Suprapubic skin (tissue), 4 donors: ENCODE results near the gene CGB8. TPM values are rescaled to one million over a fixed set of nuclear protein-coding genes. Genes with fewer than 3 reads are reported as not detected.
"Not testable (repeated sequence)": the region's sequence is repeated elsewhere in the genome, so short reads cannot be mapped to it uniquely, and the experiment has no call there.

Source experiments
- DNase-seq, 2 donors: peaks; one replicate each; pipeline ENCODE4 v3.0.0-alpha.2; 2019; ENCODE audit warnings: low spot score in 2 of 2
- H3K27ac ChIP-seq: fragments of 200-600 bp; sonication (generic); one replicate; pipeline ENCODE4 v1.5.1; 2019
- H3K27me3 ChIP-seq: fragments of 200-600 bp; sonication (generic); one replicate; pipeline ENCODE4 v1.5.1; 2019
- H3K36me3 ChIP-seq: fragments of 200-600 bp; sonication (generic); one replicate; pipeline ENCODE4 v1.5.1; 2019
- H3K4me1 ChIP-seq: fragments of 200-600 bp; sonication (generic); one replicate; pipeline ENCODE4 v1.5.1; 2019
- H3K4me3 ChIP-seq: fragments of 200-600 bp; sonication (generic); one replicate; pipeline ENCODE4 v1.5.1; 2019; ENCODE audit warnings: mild to moderate bottlenecking
- H3K9me3 ChIP-seq: fragments of 200-600 bp; sonication (generic); one replicate; pipeline ENCODE4 v1.5.1; 2019
- CTCF ChIP-seq, 2 donors: fragments of 200-600 bp in 1 of 2; fragments of 450-650 bp in 1 of 2; sonication (generic) in 1 of 2; IDR thresholded peaks; one replicate each; pipeline ENCODE4 v1.5.1; 2016 to 2019; ENCODE audit warnings: antibody characterized with exemption in 2 of 2, mild to moderate bottlenecking in 1 of 2, moderate library complexity in 1 of 2
- EP300 ChIP-seq: sonication (generic); formaldehyde crosslinking; IDR thresholded peaks from one replicate; pipeline ENCODE4 v1.6.1; 2017; ENCODE audit warnings: antibody characterized with exemption
- POLR2A ChIP-seq, 2 donors: fragments of 450-650 bp; IDR thresholded peaks; one replicate each; pipeline ENCODE4 v1.6.1; 2017; ENCODE audit warnings: antibody characterized with exemption in 2 of 2, mild to moderate bottlenecking in 2 of 2, moderate library complexity in 2 of 2
- POLR2AphosphoS5 ChIP-seq, 3 donors: sonication (generic); formaldehyde crosslinking; IDR thresholded peaks; one replicate each; pipeline ENCODE4 v1.6.1; 2017; ENCODE audit warnings: antibody characterized with exemption in 3 of 3
- WGBS: methylation state at CpG from one replicate; pipeline ENCODE4 v1.1.5; 2018; 5-methylcytosine and 5-hydroxymethylcytosine counted together
- total RNA-seq, 4 donors: library from RNA; depleted of rRNA; stranded (reverse); fragments of >200 nt; gene quantifications; one replicate each; pipeline ENCODE4 v1.1.0, GENCODE V29; 2016

CGB8 gene
- total RNA-seq, 4 donors from 2014 or later, result not detected

- no peaks in the 10 kb centered on the region for H3K9me3 ChIP-seq
- TF ChIP-seq EP300, result no peak
- no peak for TF ChIP-seq POLR2AphosphoS5 (IDR thresholded peaks at IDR 0.05)
- no peak for TF ChIP-seq POLR2A (IDR thresholded peaks at IDR 0.05)
- no peak for TF ChIP-seq CTCF (IDR thresholded peaks at IDR 0.05)
- H3K27me3 ChIP-seq, result no peaks in the 10 kb centered on the region
- no peaks in the 10 kb centered on the region for H3K36me3 ChIP-seq
- 91% methylated on average over 4 of the region's 4 CpGs for WGBS
- no peak overlapping the region for H3K4me3 ChIP-seq
- H3K27ac ChIP-seq, result no peak overlapping the region
- no peak for DNase-seq
- no peaks in the 10 kb centered on the region for H3K4me1 ChIP-seq
These were observed 31.5 kb upstream of the CGB8 start for GRCh38 chr19:49080392-49080791.

- H3K4me3 ChIP-seq, H3K9me3 ChIP-seq, H3K36me3 ChIP-seq, DNase-seq, H3K27ac ChIP-seq: not testable (repeated sequence)
- peak; percentile 53 to 66 for TF ChIP-seq CTCF (IDR thresholded peaks at IDR 0.05)
- 27% methylated on average over 7 of the region's 9 CpGs for WGBS
- Histone ChIP-seq H3K4me1 (peaks cover 17% of the 10 kb centered on the region), H3K27me3 (peaks cover 46% of the 10 kb centered on the region)
These were observed 26.0 kb upstream of the CGB8 start for GRCh38 chr19:49074869-49075268.

- no peak overlapping the region for H3K4me3 ChIP-seq
- DNase-seq, result no peak
- H3K4me1 ChIP-seq, result peaks cover 17% of the 10 kb centered on the region
- 56% methylated on average over 23 of the region's 23 CpGs for WGBS
- TF ChIP-seq CTCF (IDR thresholded peaks at IDR 0.05), result no peak
- TF ChIP-seq POLR2A (IDR thresholded peaks at IDR 0.05), result no peak
- no peak for TF ChIP-seq POLR2AphosphoS5 (IDR thresholded peaks at IDR 0.05)
- no peak for TF ChIP-seq EP300
- H3K9me3 ChIP-seq, result no peaks in the 10 kb centered on the region
- no peak overlapping the region for H3K27ac ChIP-seq
- no peaks in the 10 kb centered on the region for H3K36me3 ChIP-seq
- H3K27me3 ChIP-seq, result peaks cover 53% of the 10 kb centered on the region
These were observed 24.8 kb upstream of the CGB8 start for GRCh38 chr19:49073514-49074378.

GRCh38 chr19:49071860-49072547 is 23.1 kb upstream of the CGB8 start:
- no peak for DNase-seq
- Histone ChIP-seq H3K27ac (no peak overlapping the region), H3K9me3 (no peaks in the 10 kb centered on the region), H3K36me3 (no peaks in the 10 kb centered on the region), H3K4me1 (peaks cover 17% of the 10 kb centered on the region), H3K27me3 (peaks cover 56% of the 10 kb centered on the region), H3K4me3 (peak overlapping the region; percentile 38)
- WGBS, result 7% methylated on average over 13 of the region's 93 CpGs
- TF ChIP-seq CTCF (IDR thresholded peaks at IDR 0.05), result no peak
- TF ChIP-seq POLR2AphosphoS5 (IDR thresholded peaks at IDR 0.05), result no peak
- TF ChIP-seq EP300, result no peak
- no peak for TF ChIP-seq POLR2A (IDR thresholded peaks at IDR 0.05)

GRCh38 chr19:49070416-49070815 is 21.5 kb upstream of the CGB8 start:
- Histone ChIP-seq H3K4me1 (peaks cover 20% of the 10 kb centered on the region), H3K27ac (no peak overlapping the region), H3K9me3 (no peaks in the 10 kb centered on the region), H3K36me3 (no peaks in the 10 kb centered on the region), H3K27me3 (peaks cover 71% of the 10 kb centered on the region), H3K4me3 (no peak overlapping the region)
- TF ChIP-seq EP300 (no peak), CTCF (IDR thresholded peaks at IDR 0.05) (no peak), POLR2AphosphoS5 (IDR thresholded peaks at IDR 0.05) (no peak)
- WGBS, result 96% methylated on average over 21 of the region's 21 CpGs
- no peak for DNase-seq
